ENCODE results near the gene EPX. TPM values are rescaled to one million over a fixed set of nuclear protein-coding genes. Genes with fewer than 3 reads are reported as not detected.

The EPX gene
- total RNA-seq, 1 experiment from 2014 or later: 0.08 TPM

- DNase-seq (ENCODE audit: low spot score): no peak
Observed at GRCh38 chr17:58184986-58185761, 7.4 kb upstream of the EPX start.

- DNase-seq (ENCODE audit: low spot score): no peak
Observed at GRCh38 chr17:58186591-58186990, 5.9 kb upstream of the EPX start.

- DNase-seq (ENCODE audit: low spot score): no peak
Observed at GRCh38 chr17:58187063-58187462, 5.5 kb upstream of the EPX start.

- DNase-seq (ENCODE audit: low spot score): no peak
Observed at GRCh38 chr17:58187675-58188074, 4.9 kb upstream of the EPX start.

- peak; percentile 98 for DNase-seq (ENCODE audit: low spot score)
Observed at GRCh38 chr17:58189436-58190146, 2.9 kb upstream of the EPX start.

- no peak for DNase-seq (ENCODE audit: low spot score)
Observed at GRCh38 chr17:58191241-58191896, 1.2 kb upstream of the EPX start.

- no peak for DNase-seq (ENCODE audit: low spot score)
Observed at GRCh38 chr17:58193641-58194255, 1.2 kb downstream of the EPX start.

GRCh38 chr17:58195518-58196123 lies 3.1 kb downstream of the EPX start:
- no peak for DNase-seq (ENCODE audit: low spot score)

GRCh38 chr17:58196610-58197009 lies 4.1 kb downstream of the EPX start:
- no peak for DNase-seq (ENCODE audit: low spot score)

- DNase-seq (ENCODE audit: low spot score): peak; percentile 80
Observed at GRCh38 chr17:58200024-58200633, 7.6 kb downstream of the EPX start.

- no peak for DNase-seq (ENCODE audit: low spot score)
Observed at GRCh38 chr17:58202859-58203258, 10.3 kb downstream of the EPX start.

GRCh38 chr17:58204796-58205195 lies 12.3 kb downstream of the EPX start:
- no peak for DNase-seq (ENCODE audit: low spot score)

- no peak for DNase-seq (ENCODE audit: low spot score)
Observed at GRCh38 chr17:58205936-58206335, 13.4 kb downstream of the EPX start.

- DNase-seq (ENCODE audit: low spot score): no peak
Observed at GRCh38 chr17:58207451-58207850, 14.9 kb downstream of the EPX start.

GRCh38 chr17:58208344-58208743 lies 15.8 kb downstream of the EPX start:
- no peak for DNase-seq (ENCODE audit: low spot score)

- no peak for DNase-seq (ENCODE audit: low spot score)
Observed at GRCh38 chr17:58210922-58211321, 18.4 kb downstream of the EPX start.

GRCh38 chr17:58215685-58216084 lies 23.2 kb downstream of the EPX start:
- DNase-seq (ENCODE audit: low spot score): no peak

GRCh38 chr17:58217766-58218165 lies 25.2 kb downstream of the EPX start:
- DNase-seq (ENCODE audit: low spot score): no peak

- DNase-seq (ENCODE audit: low spot score): peak; percentile 95
Observed at GRCh38 chr17:58219007-58219788, 26.7 kb downstream of the EPX start, which contains the start of gene MKS1. Gene MKS1 (minus strand): TSS chr17:58219255. CDS start chr17:58219230, 25 bp downstream.

- no peak for DNase-seq (ENCODE audit: low spot score)
Observed at GRCh38 chr17:58219789-58220183, 27.3 kb downstream of the EPX start.

GRCh38 chr17:58224315-58224714 lies 31.8 kb downstream of the EPX start:
- peak; percentile 65 for DNase-seq (ENCODE audit: low spot score)

All from H4 (cell line).